Stomach (tissue), 4 donors: Measurements from ENCODE around the gene CACNA2D4.

Source experiments
- CTCF ChIP-seq, 7 experiments: fragments of 450-650 bp in 4 of 7; fragments of 200-600 bp in 3 of 7; sonication (generic) in 3 of 7; IDR thresholded peaks; one replicate each; pipeline ENCODE4 v1.5.1; 2016 to 2019; ENCODE audit warnings: antibody characterized with exemption in 7 of 7, control low read depth in 2 of 7, mild to moderate bottlenecking in 1 of 7
- EP300 ChIP-seq: sonication (generic); formaldehyde crosslinking; IDR thresholded peaks from one replicate; pipeline ENCODE4 v1.6.1; 2017; ENCODE audit warnings: antibody characterized with exemption
- POLR2A ChIP-seq, 4 donors: fragments of 450-650 bp; IDR thresholded peaks; one replicate each; pipeline ENCODE4 v1.6.1; 2016; ENCODE audit warnings: antibody characterized with exemption in 4 of 4, control low read depth in 2 of 4, mild to moderate bottlenecking in 1 of 4, moderate library complexity in 1 of 4
- POLR2AphosphoS5 ChIP-seq, 3 donors: sonication (generic); formaldehyde crosslinking; IDR thresholded peaks; one replicate each; pipeline ENCODE4 v1.6.1; 2016; ENCODE audit warnings: antibody characterized with exemption in 3 of 3

GRCh38 chr12:1918884-1919236 is 408 bp upstream of the CACNA2D4 start:
- TF ChIP-seq CTCF (IDR thresholded peaks at IDR 0.05) (no peak), POLR2A (IDR thresholded peaks at IDR 0.05) (no peak), POLR2AphosphoS5 (IDR thresholded peaks at IDR 0.05) (no peak), EP300 (no peak)
